Upper lobe of left lung (tissue), 4 donors: ENCODE measurements around the gene FEM1B.

Source experiments
- CTCF ChIP-seq, 6 experiments: fragments of 450-650 bp in 4 of 6; fragments of 200-600 bp in 2 of 6; sonication (generic) in 2 of 6; IDR thresholded peaks; one replicate each; pipeline ENCODE4 v1.5.1; 2016 to 2019; ENCODE audit warnings: antibody characterized with exemption in 6 of 6
- EP300 ChIP-seq, 4 donors: sonication (generic); formaldehyde crosslinking; IDR thresholded peaks; one replicate each; pipeline ENCODE4 v1.5.1; 2017; ENCODE audit warnings: antibody characterized with exemption in 4 of 4, control low read depth in 2 of 4

GRCh38 chr15:68259883-68260282 lies 17.7 kb upstream of the FEM1B start:
- TF ChIP-seq CTCF (IDR thresholded peaks at IDR 0.05) (no peak), EP300 (IDR thresholded peaks at IDR 0.05) (no peak)
